ENCODE data around the gene PITRM1.

PITRM1 gene

DNA sequence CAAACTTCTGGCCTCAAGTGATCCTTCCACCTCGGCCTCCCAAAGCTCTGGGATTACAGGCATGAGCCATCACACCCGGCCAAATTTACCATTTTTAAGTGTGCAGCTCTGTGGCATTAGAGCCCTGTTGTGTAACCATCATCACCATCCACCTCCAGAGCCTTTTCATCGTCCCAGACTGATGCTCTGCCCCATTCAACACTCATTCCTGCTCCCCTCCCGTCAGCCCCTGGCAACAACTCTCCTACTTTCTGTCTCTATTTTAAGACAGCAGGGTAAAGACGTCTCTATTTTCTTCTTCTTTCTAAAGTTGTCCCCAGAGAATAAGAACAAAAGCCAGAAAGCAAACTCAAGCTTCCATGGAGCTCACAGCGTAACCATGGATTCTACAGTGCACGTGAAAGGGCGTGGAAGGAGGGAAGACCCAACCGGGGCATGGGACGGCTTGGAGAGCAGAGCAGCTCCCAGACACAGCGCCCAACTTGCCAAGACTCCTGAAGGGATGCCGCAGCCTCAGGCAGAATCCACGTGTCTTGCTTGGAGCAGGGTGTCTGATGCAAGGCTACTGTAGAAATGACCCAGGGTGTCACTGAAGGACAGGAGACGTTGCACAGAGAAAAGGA is 42.7 kb upstream of the PITRM1 start:
- TF ChIP-seq, protein P1, sequence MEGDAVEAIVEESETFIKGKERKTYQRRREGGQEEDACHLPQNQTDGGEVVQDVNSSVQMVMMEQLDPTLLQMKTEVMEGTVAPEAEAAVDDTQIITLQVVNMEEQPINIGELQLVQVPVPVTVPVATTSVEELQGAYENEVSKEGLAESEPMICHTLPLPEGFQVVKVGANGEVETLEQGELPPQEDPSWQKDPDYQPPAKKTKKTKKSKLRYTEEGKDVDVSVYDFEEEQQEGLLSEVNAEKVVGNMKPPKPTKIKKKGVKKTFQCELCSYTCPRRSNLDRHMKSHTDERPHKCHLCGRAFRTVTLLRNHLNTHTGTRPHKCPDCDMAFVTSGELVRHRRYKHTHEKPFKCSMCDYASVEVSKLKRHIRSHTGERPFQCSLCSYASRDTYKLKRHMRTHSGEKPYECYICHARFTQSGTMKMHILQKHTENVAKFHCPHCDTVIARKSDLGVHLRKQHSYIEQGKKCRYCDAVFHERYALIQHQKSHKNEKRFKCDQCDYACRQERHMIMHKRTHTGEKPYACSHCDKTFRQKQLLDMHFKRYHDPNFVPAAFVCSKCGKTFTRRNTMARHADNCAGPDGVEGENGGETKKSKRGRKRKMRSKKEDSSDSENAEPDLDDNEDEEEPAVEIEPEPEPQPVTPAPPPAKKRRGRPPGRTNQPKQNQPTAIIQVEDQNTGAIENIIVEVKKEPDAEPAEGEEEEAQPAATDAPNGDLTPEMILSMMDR (IDR thresholded peaks at IDR 0.05; ENCODE audit: borderline replicate concordance, control extremely low read depth, extremely low read depth, insufficient read depth, missing control alignments): no peak
- in situ Hi-C loops (cut with MboI; ENCODE audit: low sequenced_read_pairs, unreplicated experiment): no loop called here
- no peak for DNase-seq (ENCODE audit: low spot score)

DNA sequence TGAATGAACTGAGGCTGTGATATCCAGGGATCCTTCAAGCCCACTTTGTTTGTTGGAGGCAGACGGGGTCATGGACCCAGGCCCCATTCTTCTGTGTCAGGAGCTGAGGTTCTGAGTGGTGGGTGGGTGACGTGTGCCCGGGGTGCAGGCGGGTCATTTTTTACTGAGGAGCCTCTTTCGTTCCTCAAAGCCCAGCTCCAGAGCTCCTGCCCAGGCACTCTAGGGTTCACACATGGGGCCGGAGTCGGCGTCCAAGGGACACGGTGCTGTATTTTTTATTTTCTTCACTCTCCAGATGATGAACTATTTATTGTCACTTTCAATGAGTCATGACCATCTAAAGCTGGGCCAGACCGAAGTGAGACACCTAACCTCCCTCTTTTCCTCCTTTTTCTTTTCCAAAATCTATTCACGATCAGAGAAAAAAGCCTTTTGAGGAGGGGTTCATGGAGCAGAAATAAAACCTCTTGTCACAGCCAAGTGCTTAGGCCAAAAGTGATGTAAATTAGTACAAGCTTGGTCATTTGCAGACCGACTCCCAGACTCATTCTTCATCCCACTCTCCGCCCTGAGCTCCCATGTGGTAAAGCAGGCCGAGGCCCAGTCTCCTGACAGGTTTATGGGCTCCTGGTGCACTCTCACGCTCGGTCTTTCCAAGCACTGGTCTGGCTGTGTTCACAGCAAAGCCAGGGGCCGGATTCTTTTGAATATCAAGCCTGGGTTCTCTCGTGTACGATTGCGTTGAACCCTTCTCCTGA is 41.4 kb upstream of the PITRM1 start:
- in situ Hi-C loops (cut with MboI; ENCODE audit: low sequenced_read_pairs, unreplicated experiment): no loop called here
- DNase-seq (ENCODE audit: low spot score): no peak
- TF ChIP-seq, protein P1 (IDR thresholded peaks at IDR 0.05; ENCODE audit: borderline replicate concordance, control extremely low read depth, extremely low read depth, insufficient read depth, missing control alignments): no peak

DNA sequence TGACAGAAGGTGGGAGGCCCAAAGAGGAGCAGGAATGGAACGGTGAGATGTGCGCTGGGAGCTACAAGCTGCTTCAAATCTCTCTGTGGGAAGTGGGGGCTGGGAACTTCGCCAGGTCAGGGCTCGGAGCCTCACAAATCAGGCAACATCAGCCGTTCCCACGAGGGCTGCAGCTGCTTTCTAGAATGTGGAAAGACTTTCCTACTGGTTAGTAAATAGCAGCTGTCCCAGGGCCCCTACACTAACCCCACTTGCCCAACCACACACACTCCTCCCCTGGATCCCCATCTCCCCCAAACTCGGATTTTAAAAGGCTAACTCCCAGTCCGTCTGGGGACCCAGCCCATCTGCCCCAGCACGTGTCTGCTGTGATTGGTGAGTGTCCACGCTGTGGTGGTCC is 40.6 kb upstream of the PITRM1 start:
- TF ChIP-seq, protein P1 (IDR thresholded peaks at IDR 0.05; ENCODE audit: borderline replicate concordance, control extremely low read depth, extremely low read depth, insufficient read depth, missing control alignments): no peak
- in situ Hi-C loops (cut with MboI; ENCODE audit: low sequenced_read_pairs, unreplicated experiment): no loop called here
- no peak for DNase-seq (ENCODE audit: low spot score)

DNA sequence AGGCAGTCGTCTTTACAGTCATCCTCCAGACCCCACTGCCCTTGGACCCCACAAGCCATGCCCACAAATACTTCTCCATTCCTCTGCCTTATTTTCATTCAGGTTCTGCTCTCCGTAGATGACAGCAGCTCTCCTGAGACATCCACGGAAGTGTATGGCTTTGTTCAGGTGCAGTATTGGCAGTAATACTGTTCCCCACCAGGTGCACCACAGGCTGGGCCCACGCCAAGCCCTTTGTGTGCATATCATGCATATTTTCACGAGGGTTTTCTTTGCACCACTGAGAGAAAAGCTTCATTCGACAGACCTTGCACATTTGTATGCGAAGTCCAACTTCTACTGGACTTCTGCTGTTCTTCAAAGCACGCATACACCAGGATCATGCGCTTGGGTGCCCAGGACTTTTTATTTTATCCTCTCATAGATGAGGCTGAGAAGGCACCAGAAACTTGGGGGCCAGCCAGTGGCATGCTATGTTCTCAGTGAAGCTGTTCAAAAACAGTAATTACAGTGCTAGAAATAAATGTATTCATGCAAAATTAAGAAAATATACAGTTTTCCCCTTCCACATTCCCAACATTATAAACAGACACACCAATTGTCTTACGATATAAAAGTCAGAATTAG is 37.8 kb upstream of the PITRM1 start:
- TF ChIP-seq, protein P1 (IDR thresholded peaks at IDR 0.05; ENCODE audit: borderline replicate concordance, control extremely low read depth, extremely low read depth, insufficient read depth, missing control alignments): no peak
- DNase-seq (ENCODE audit: low spot score): no peak
- in situ Hi-C loops (cut with MboI; ENCODE audit: low sequenced_read_pairs, unreplicated experiment): no loop called here

DNA sequence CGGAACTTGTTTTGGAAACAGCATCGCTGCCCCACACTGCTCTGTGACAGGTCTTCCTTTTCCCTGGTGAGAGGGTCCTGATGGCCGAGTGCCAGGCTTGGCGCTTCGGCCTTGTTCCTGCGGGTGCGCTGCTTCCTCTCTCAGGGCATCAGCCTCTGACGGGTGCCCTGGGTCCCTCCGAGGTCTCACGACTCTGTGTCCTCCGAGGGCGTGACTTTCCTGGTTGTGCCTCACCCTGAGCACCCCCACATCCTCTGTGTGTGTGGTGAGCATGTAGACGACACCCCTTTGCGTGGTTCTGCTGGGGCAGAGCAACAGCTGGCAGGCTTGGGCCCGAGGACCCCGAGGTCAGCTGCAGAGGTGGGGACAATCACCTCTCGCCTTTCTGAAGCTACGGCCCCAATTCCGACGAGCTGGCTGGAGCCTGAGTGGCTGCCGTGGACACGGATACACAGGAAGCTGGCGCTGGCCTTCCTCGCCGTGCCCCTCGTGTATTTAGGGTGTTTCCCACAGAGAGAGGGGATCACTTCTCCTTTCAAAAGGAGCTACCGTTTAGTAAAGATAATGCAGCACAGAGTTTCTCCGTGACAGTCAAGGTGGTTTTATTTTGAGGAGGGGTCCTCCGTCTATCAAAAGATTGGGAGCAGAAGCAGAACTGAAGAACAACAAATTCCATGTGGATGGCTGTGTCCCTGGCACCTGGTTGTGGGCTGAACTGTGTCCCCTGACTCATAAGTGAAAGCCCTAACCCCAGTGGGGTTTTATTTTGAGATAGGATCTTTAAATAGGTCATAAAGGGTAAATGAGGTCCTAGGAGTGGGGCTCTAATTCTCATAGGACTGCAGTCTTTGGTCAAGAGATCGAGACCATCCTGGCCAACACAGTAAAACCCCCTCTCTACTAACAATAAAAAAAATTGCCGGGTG is 36.2 kb upstream of the PITRM1 start:
- in situ Hi-C loops (cut with MboI; ENCODE audit: low sequenced_read_pairs, unreplicated experiment): no loop called here
- DNase-seq (ENCODE audit: low spot score): no peak
- TF ChIP-seq, protein P1 (IDR thresholded peaks at IDR 0.05; ENCODE audit: borderline replicate concordance, control extremely low read depth, extremely low read depth, insufficient read depth, missing control alignments): no peak

DNA sequence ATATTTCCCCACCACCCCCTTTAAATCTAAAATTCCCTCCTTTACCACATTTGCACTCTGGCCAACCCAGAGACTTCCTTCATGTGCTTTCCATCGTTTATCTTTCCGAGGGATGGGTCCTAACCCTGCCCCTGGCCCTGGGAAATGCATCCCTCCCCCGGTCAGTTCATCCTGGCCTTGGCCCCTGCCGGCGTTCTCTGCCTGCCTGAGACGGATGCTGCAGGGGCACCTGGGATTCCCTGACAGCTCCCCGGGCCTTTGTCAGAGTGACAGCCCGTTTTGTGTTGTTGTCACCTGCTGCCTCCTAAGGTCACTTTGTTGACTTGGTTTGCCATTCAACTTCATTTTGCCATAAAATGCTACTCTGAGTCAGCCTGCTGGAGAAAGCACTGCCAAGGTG is 34.8 kb upstream of the PITRM1 start:
- no peak for DNase-seq (ENCODE audit: low spot score)
- TF ChIP-seq, protein P1 (IDR thresholded peaks at IDR 0.05; ENCODE audit: borderline replicate concordance, control extremely low read depth, extremely low read depth, insufficient read depth, missing control alignments): no peak
- in situ Hi-C loops (cut with MboI; ENCODE audit: low sequenced_read_pairs, unreplicated experiment): no loop called here

All from GM13976 (cell line).